ENCODE data around the gene SORBS1. TPM values are rescaled to one million over a fixed set of nuclear protein-coding genes. Genes with fewer than 3 reads are reported as not detected.

Gene SORBS1
- total RNA-seq, 1 experiment from 2014 or later = 0.56 TPM

GRCh38 chr10:95477175-95477520, 84.0 kb downstream of the SORBS1 start:
- H3K4me1 ChIP-seq (ENCODE audit: insufficient read depth, low read length, poor library complexity, severe bottlenecking) = no peaks in the 10 kb centered on the region
- TF ChIP-seq EZH2 (IDR thresholded peaks at IDR 0.05; ENCODE audit: borderline replicate concordance, low read depth, low read length, poor library complexity, severe bottlenecking) = no peak
- TF ChIP-seq CTCF (conservative IDR thresholded peaks at IDR 0.05; ENCODE audit: low read depth, low read length) = no peak
- no peaks in the 10 kb centered on the region for H3K36me3 ChIP-seq (ENCODE audit: insufficient read depth, low read length, poor library complexity, severe bottlenecking)
- CTCF ChIA-PET = no interaction called here
- H3K27me3 ChIP-seq (replicated peaks; ENCODE audit: insufficient read depth, low read depth, low read length, poor library complexity) = peaks cover 6% of the 10 kb centered on the region
- H3K27ac ChIP-seq (ENCODE audit: low read depth, low read length, poor library complexity, severe bottlenecking) = no peak overlapping the region
- H3K9me3 ChIP-seq (ENCODE audit: low read depth, low read length, poor library complexity, severe bottlenecking) = no peaks in the 10 kb centered on the region
- BruUV-seq (replicated peaks) = no TSS peak
- intact Hi-C loops (cut with micrococcal nuclease; ENCODE audit: unreplicated experiment) = no loop called here
- no peak overlapping the region for H3K4me3 ChIP-seq (ENCODE audit: low read depth, low read length, poor library complexity, severe bottlenecking)
- POLR2A ChIA-PET (ENCODE audit: low non-redundant PET) = no interaction called here
- no peak for DNase-seq (ENCODE audit: low spot score)

GRCh38 chr10:95476469-95477174, 84.5 kb downstream of the SORBS1 start:
- BruUV-seq (replicated peaks) = no TSS peak
- H3K4me3 ChIP-seq (ENCODE audit: low read depth, low read length, poor library complexity, severe bottlenecking) = no peak overlapping the region
- H3K36me3 ChIP-seq (ENCODE audit: insufficient read depth, low read length, poor library complexity, severe bottlenecking) = no peaks in the 10 kb centered on the region
- H3K9me3 ChIP-seq (ENCODE audit: low read depth, low read length, poor library complexity, severe bottlenecking) = no peaks in the 10 kb centered on the region
- TF ChIP-seq CTCF (conservative IDR thresholded peaks at IDR 0.05; ENCODE audit: low read depth, low read length) (no peak), EZH2 (IDR thresholded peaks at IDR 0.05; ENCODE audit: borderline replicate concordance, low read depth, low read length, poor library complexity, severe bottlenecking) (no peak)
- peaks cover 6% of the 10 kb centered on the region for H3K27me3 ChIP-seq (replicated peaks; ENCODE audit: insufficient read depth, low read depth, low read length, poor library complexity)
- intact Hi-C loops (cut with micrococcal nuclease; ENCODE audit: unreplicated experiment) = no loop called here
- CTCF ChIA-PET = no interaction called here
- DNase-seq (ENCODE audit: low spot score) = no peak
- no peaks in the 10 kb centered on the region for H3K4me1 ChIP-seq (ENCODE audit: insufficient read depth, low read length, poor library complexity, severe bottlenecking)
- POLR2A ChIA-PET (ENCODE audit: low non-redundant PET) = no interaction called here
- no peak overlapping the region for H3K27ac ChIP-seq (ENCODE audit: low read depth, low read length, poor library complexity, severe bottlenecking)

GRCh38 chr10:95475827-95476468, 85.2 kb downstream of the SORBS1 start:
- no peak for TF ChIP-seq EZH2 (IDR thresholded peaks at IDR 0.05; ENCODE audit: borderline replicate concordance, low read depth, low read length, poor library complexity, severe bottlenecking)
- POLR2A ChIA-PET (ENCODE audit: low non-redundant PET) = interaction anchor here (0.7 kb wide), 1 partner anchor 40 kb away, joined by 6 read pairs; no protein-coding TSS in a partner anchor
- no peaks in the 10 kb centered on the region for H3K36me3 ChIP-seq (ENCODE audit: insufficient read depth, low read length, poor library complexity, severe bottlenecking)
- peaks cover 6% of the 10 kb centered on the region for H3K27me3 ChIP-seq (replicated peaks; ENCODE audit: insufficient read depth, low read depth, low read length, poor library complexity)
- intact Hi-C loops (cut with micrococcal nuclease; ENCODE audit: unreplicated experiment) = no loop called here
- no peak for DNase-seq (ENCODE audit: low spot score)
- no peak overlapping the region for H3K27ac ChIP-seq (ENCODE audit: low read depth, low read length, poor library complexity, severe bottlenecking)
- no peaks in the 10 kb centered on the region for H3K4me1 ChIP-seq (ENCODE audit: insufficient read depth, low read length, poor library complexity, severe bottlenecking)
- H3K9me3 ChIP-seq (ENCODE audit: low read depth, low read length, poor library complexity, severe bottlenecking) = no peaks in the 10 kb centered on the region
- CTCF ChIA-PET = no interaction called here
- no peak overlapping the region for H3K4me3 ChIP-seq (ENCODE audit: low read depth, low read length, poor library complexity, severe bottlenecking)
- no TSS peak for BruUV-seq (replicated peaks)

Data from A673 (cell line).